ENCODE measurements around the gene UPF2.

DNA sequence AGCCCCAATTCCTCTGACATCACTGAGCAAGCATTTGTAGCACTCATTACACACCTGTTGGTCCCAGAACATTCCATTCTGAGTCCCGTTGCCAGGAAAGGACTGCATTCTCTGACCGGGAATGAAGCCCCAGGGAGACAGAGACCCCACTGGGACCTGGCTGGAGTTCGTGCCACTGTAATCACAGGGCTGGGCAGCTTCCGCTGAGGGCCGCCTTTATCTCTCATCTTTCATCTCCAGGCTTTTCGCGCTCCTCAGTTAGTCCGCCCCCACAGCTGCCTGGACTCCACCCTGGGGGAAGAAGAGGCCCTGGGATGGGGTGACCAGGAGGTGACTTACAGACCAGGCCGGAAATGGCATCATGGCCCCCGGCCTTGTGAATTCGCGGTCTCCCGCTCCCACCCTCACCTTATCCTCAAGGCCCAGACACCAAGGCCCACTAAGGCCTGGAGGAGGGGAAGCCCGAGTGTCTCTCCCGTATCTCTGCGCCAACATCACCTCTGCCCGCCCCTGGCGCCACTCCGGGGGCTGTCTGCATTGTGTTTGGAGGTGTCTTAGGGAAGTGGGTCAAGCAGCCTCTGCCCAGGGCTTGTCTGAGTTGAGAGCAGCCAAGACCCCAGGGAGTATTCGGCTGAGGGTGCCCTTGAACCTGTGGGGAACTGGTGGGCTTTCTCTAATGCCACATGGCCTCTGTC lies 144.1 kb downstream of the UPF2 start:
- TF ChIP-seq, protein P1, sequence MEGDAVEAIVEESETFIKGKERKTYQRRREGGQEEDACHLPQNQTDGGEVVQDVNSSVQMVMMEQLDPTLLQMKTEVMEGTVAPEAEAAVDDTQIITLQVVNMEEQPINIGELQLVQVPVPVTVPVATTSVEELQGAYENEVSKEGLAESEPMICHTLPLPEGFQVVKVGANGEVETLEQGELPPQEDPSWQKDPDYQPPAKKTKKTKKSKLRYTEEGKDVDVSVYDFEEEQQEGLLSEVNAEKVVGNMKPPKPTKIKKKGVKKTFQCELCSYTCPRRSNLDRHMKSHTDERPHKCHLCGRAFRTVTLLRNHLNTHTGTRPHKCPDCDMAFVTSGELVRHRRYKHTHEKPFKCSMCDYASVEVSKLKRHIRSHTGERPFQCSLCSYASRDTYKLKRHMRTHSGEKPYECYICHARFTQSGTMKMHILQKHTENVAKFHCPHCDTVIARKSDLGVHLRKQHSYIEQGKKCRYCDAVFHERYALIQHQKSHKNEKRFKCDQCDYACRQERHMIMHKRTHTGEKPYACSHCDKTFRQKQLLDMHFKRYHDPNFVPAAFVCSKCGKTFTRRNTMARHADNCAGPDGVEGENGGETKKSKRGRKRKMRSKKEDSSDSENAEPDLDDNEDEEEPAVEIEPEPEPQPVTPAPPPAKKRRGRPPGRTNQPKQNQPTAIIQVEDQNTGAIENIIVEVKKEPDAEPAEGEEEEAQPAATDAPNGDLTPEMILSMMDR (IDR thresholded peaks at IDR 0.05): no peak
- no peak for TF ChIP-seq EZH2 (IDR thresholded peaks at IDR 0.05; ENCODE audit: borderline replicate concordance, insufficient read depth, low read depth, low read length, poor library complexity, severe bottlenecking)

All from B cell (primary cell).